HG02588 (cell line): ENCODE results near the gene HTRA3.

Experiments
- ATAC-seq: cut with Tn5 transposase; IDR thresholded peaks from one replicate; pipeline ENCODE4 v1.9.1; 2021; ENCODE audit warnings: mild to moderate bottlenecking, moderate library complexity; ENCODE audit not compliant: unreplicated experiment

Gene HTRA3

GRCh38 chr4:8352368-8353157 is 83.0 kb downstream of the HTRA3 start:
- no peak for ATAC-seq

- ATAC-seq = no peak
These were observed 83.7 kb downstream of the HTRA3 start for GRCh38 chr4:8353158-8353669.

GRCh38 chr4:8353912-8354453 is 84.4 kb downstream of the HTRA3 start:
- no peak for ATAC-seq

GRCh38 chr4:8355306-8355705 is 85.8 kb downstream of the HTRA3 start:
- no peak for ATAC-seq

- no peak for ATAC-seq
These were observed 86.5 kb downstream of the HTRA3 start for GRCh38 chr4:8355864-8356565.
